ENCODE measurements around the gene PLCG2. TPM values are rescaled to one million over a fixed set of nuclear protein-coding genes. Genes with fewer than 3 reads are reported as not detected.

PLCG2 gene
- total and polyA plus RNA-seq, 2 experiments from 2014 or later: 0.39 TPM; not detected in 1

GRCh38 chr16:81910366-81910885 is 131.3 kb downstream of the PLCG2 start:
- 81 to 88% methylated on average over 27 to 28 of the region's 28 CpGs for WGBS, 2 experiments (ENCODE audit: low coverage in 1 of 2, low lambda C conversion rate in 2 of 2, missing lambda C conversion rate in 2 of 2)
- no peaks in the 10 kb centered on the region for H3F3A ChIP-seq (ENCODE audit: insufficient read depth)
- DNase-seq: no peak
- in situ Hi-C loops (cut with MboI): no loop called here
- H3K27ac ChIP-seq: no peak overlapping the region
- no peaks in the 10 kb centered on the region for H3K9me3 ChIP-seq (ENCODE audit: low read depth)
- no peak overlapping the region for H3K4me3 ChIP-seq
- H3K79me2 ChIP-seq (ENCODE audit: insufficient read depth): no peaks in the 10 kb centered on the region
- H3K36me3 ChIP-seq (ENCODE audit: low read depth): no peaks in the 10 kb centered on the region
- H3K4me2 ChIP-seq (ENCODE audit: unreplicated experiment): no peak overlapping the region
- H2AFZ ChIP-seq: no peak overlapping the region
- H4K20me1 ChIP-seq (ENCODE audit: insufficient read depth): no peaks in the 10 kb centered on the region
- TF ChIP-seq EZH2phosphoT487 (IDR thresholded peaks at IDR 0.05; ENCODE audit: insufficient read depth, low read depth) (no peak), EZH2 (IDR thresholded peaks at IDR 0.05; ENCODE audit: insufficient read depth, poor library complexity, severe bottlenecking) (no peak)
- H3K9ac ChIP-seq: no peak overlapping the region
- H3K9me2 ChIP-seq (ENCODE audit: insufficient read depth): no peaks in the 10 kb centered on the region
- H3K27me3 ChIP-seq (replicated peaks; ENCODE audit: insufficient read depth): peaks cover 6% of the 10 kb centered on the region; the same call in 1 of the 2 replicates
- no peaks in the 10 kb centered on the region for H3K4me1 ChIP-seq (ENCODE audit: insufficient read depth)

- no peak overlapping the region for H2AFZ ChIP-seq
- H3K4me3 ChIP-seq: no peak overlapping the region
- TF ChIP-seq EZH2 (IDR thresholded peaks at IDR 0.05; ENCODE audit: insufficient read depth, poor library complexity, severe bottlenecking): no peak
- TF ChIP-seq EZH2phosphoT487 (IDR thresholded peaks at IDR 0.05; ENCODE audit: insufficient read depth, low read depth): no peak
- no peaks in the 10 kb centered on the region for H3K9me2 ChIP-seq (ENCODE audit: insufficient read depth)
- no peaks in the 10 kb centered on the region for H3K9me3 ChIP-seq (ENCODE audit: low read depth)
- H3K9ac ChIP-seq: no peak overlapping the region
- in situ Hi-C loops (cut with MboI): no loop called here
- no peaks in the 10 kb centered on the region for H3K36me3 ChIP-seq (ENCODE audit: low read depth)
- peaks cover 12% of the 10 kb centered on the region; the same call in 1 of the 2 replicates for H3K27me3 ChIP-seq (replicated peaks; ENCODE audit: insufficient read depth)
- no peak overlapping the region for H3K4me2 ChIP-seq (ENCODE audit: unreplicated experiment)
- H3F3A ChIP-seq (ENCODE audit: insufficient read depth): no peaks in the 10 kb centered on the region
- H3K27ac ChIP-seq: no peak overlapping the region
- H4K20me1 ChIP-seq (ENCODE audit: insufficient read depth): no peaks in the 10 kb centered on the region
- H3K4me1 ChIP-seq (ENCODE audit: insufficient read depth): no peaks in the 10 kb centered on the region
- 79 to 84% methylated on average over 12 to 14 of the region's 14 CpGs for WGBS, 2 experiments (ENCODE audit: low coverage in 1 of 2, low lambda C conversion rate in 2 of 2, missing lambda C conversion rate in 2 of 2)
- H3K79me2 ChIP-seq (ENCODE audit: insufficient read depth): no peaks in the 10 kb centered on the region
- DNase-seq: no peak
Measured at GRCh38 chr16:81912395-81912794, 133.3 kb downstream of the PLCG2 start.

- Histone ChIP-seq H2AFZ (no peak overlapping the region), H3K4me3 (no peak overlapping the region), H3K9me2 (ENCODE audit: insufficient read depth) (no peaks in the 10 kb centered on the region), H3K4me1 (ENCODE audit: insufficient read depth) (no peaks in the 10 kb centered on the region), H3K27ac (no peak overlapping the region), H3K27me3 (replicated peaks; ENCODE audit: insufficient read depth) (peaks cover 12% of the 10 kb centered on the region; the same call in 1 of the 2 replicates), H3K36me3 (ENCODE audit: low read depth) (no peaks in the 10 kb centered on the region), H3K4me2 (ENCODE audit: unreplicated experiment) (no peak overlapping the region), H3K9ac (no peak overlapping the region), H3K9me3 (ENCODE audit: low read depth) (no peaks in the 10 kb centered on the region), H4K20me1 (ENCODE audit: insufficient read depth) (no peaks in the 10 kb centered on the region), H3K79me2 (ENCODE audit: insufficient read depth) (no peaks in the 10 kb centered on the region), H3F3A (ENCODE audit: insufficient read depth) (no peaks in the 10 kb centered on the region)
- in situ Hi-C loops (cut with MboI): no loop called here
- no peak for TF ChIP-seq EZH2phosphoT487 (IDR thresholded peaks at IDR 0.05; ENCODE audit: insufficient read depth, low read depth)
- no peak for TF ChIP-seq EZH2 (IDR thresholded peaks at IDR 0.05; ENCODE audit: insufficient read depth, poor library complexity, severe bottlenecking)
- 62 to 65% methylated on average over 5 of the region's 5 CpGs for WGBS, 2 experiments (ENCODE audit: low coverage in 1 of 2, low lambda C conversion rate in 2 of 2, missing lambda C conversion rate in 2 of 2)
- DNase-seq: no peak
Measured at GRCh38 chr16:81913222-81913621, 134.1 kb downstream of the PLCG2 start.

- no peak for TF ChIP-seq EZH2 (IDR thresholded peaks at IDR 0.05; ENCODE audit: insufficient read depth, poor library complexity, severe bottlenecking)
- no peak for TF ChIP-seq EZH2phosphoT487 (IDR thresholded peaks at IDR 0.05; ENCODE audit: insufficient read depth, low read depth)
Measured at GRCh38 chr16:81917375-81917774, 138.3 kb downstream of the PLCG2 start.

More at GRCh38 chr16:81917375-81917774, 138.3 kb downstream of the PLCG2 start:
- Histone ChIP-seq H3F3A (ENCODE audit: insufficient read depth) (no peaks in the 10 kb centered on the region), H4K20me1 (ENCODE audit: insufficient read depth) (no peaks in the 10 kb centered on the region), H3K27me3 (replicated peaks; ENCODE audit: insufficient read depth) (peaks cover 12% of the 10 kb centered on the region; the same call in 1 of the 2 replicates), H3K9me3 (ENCODE audit: low read depth) (no peaks in the 10 kb centered on the region), H3K9me2 (ENCODE audit: insufficient read depth) (no peaks in the 10 kb centered on the region), H3K27ac (no peak overlapping the region), H3K4me3 (no peak overlapping the region), H3K79me2 (ENCODE audit: insufficient read depth) (no peaks in the 10 kb centered on the region), H2AFZ (no peak overlapping the region), H3K4me2 (ENCODE audit: unreplicated experiment) (no peak overlapping the region), H3K36me3 (ENCODE audit: low read depth) (no peaks in the 10 kb centered on the region), H3K4me1 (ENCODE audit: insufficient read depth) (0 out of 2 replicates have a peak, but pooled peaks cover 4% of the 10 kb centered on the region), H3K9ac (no peak overlapping the region)
- in situ Hi-C loops (cut with MboI): no loop called here
- no peak for DNase-seq
- 40 to 42% methylated on average over 2 of the region's 2 CpGs for WGBS, 2 experiments (ENCODE audit: low coverage in 1 of 2, low lambda C conversion rate in 2 of 2, missing lambda C conversion rate in 2 of 2)

Measured in GM23248 (cell line).